Common myeloid progenitor, CD34-positive (primary cell): ENCODE measurements around the gene SGCA.

Experiments used
- CTCF ChIA-PET: fragments of 350-600 bp; sonication (Branson Sonifier 250); formaldehyde crosslinking; loops from one replicate; lab custom pipeline; 2021; ENCODE audit warnings: antibody characterized with exemption; lab: Charles Lee
- POLR2A ChIA-PET: fragments of 350-600 bp; sonication (Branson Sonifier 250); formaldehyde crosslinking; loops from one replicate; lab custom pipeline; 2021; ENCODE audit warnings: antibody characterized with exemption; lab: Charles Lee
- DNase-seq, 3 donors: peaks; one replicate each; pipeline versions ENCODE4 v3.0.0 to v3.0.0-alpha.2; 2013
- H3K27ac ChIP-seq, 2 experiments: 1 replicate in 1 of 2; 2 replicates in 1 of 2; pipeline ENCODE4 v1.7.0; 2013; ENCODE audit warnings: inconsistent platforms in 2 of 2, low read length in 2 of 2, mild to moderate bottlenecking in 2 of 2, low read depth in 1 of 2, moderate library complexity in 1 of 2; ENCODE audit not compliant: severe bottlenecking in 2 of 2, insufficient read depth in 1 of 2, poor library complexity in 1 of 2
- H3K27me3 ChIP-seq, 5 experiments: replicated peaks in 2 of 5; 1 replicate in 3 of 5; 2 replicates in 2 of 5; pipeline versions ENCODE4 v1.6.1 to v1.7.0; 2013; ENCODE audit warnings: low read length in 4 of 5, mild to moderate bottlenecking in 2 of 5, moderate library complexity in 2 of 5, inconsistent platforms in 1 of 5; ENCODE audit not compliant: insufficient read depth in 5 of 5, control insufficient read depth in 4 of 5
- H3K36me3 ChIP-seq, 4 experiments: 1 replicate in 2 of 4; 2 replicates in 2 of 4; pipeline versions ENCODE4 v1.6.1 to v1.7.0; 2013; ENCODE audit warnings: low read length in 3 of 4, control low read depth in 1 of 4, mild to moderate bottlenecking in 1 of 4; ENCODE audit not compliant: control insufficient read depth in 4 of 4, insufficient read depth in 4 of 4
- H3K4me1 ChIP-seq, 4 experiments: 1 replicate in 3 of 4; 2 replicates in 1 of 4; pipeline versions ENCODE4 v1.6.1 to v1.7.1; 2013; ENCODE audit warnings: low read length in 3 of 4, mild to moderate bottlenecking in 3 of 4, control low read depth in 1 of 4, inconsistent platforms in 1 of 4, moderate library complexity in 1 of 4; ENCODE audit not compliant: control insufficient read depth in 4 of 4, insufficient read depth in 4 of 4; ENCODE audit errors: control extremely low read depth in 1 of 4
- H3K4me3 ChIP-seq, 7 experiments: 1 replicate in 4 of 7; 2 replicates in 3 of 7; pipeline versions ENCODE4 v1.5.1 to v1.7.0; 2013; ENCODE audit warnings: mild to moderate bottlenecking in 7 of 7, low read length in 6 of 7, moderate library complexity in 6 of 7, inconsistent platforms in 2 of 7, low read depth in 2 of 7, control low read depth in 1 of 7; ENCODE audit not compliant: insufficient read depth in 4 of 7, control insufficient read depth in 1 of 7; ENCODE audit errors: extremely low read depth in 1 of 7
- H3K9me3 ChIP-seq, 5 experiments: 1 replicate in 4 of 5; 2 replicates in 1 of 5; pipeline versions ENCODE4 v1.6.1 to v1.7.1; 2013; ENCODE audit warnings: low read length in 4 of 5, mild to moderate bottlenecking in 2 of 5, inconsistent platforms in 1 of 5, low read depth in 1 of 5, moderate library complexity in 1 of 5; ENCODE audit not compliant: control insufficient read depth in 4 of 5, insufficient read depth in 2 of 5; ENCODE audit errors: control extremely low read depth in 1 of 5
- WGBS: methylation state at CpG from one replicate; pipeline ENCODE4 v1.1.5; 2013; ENCODE audit not compliant: insufficient coverage; 5-methylcytosine and 5-hydroxymethylcytosine counted together

SGCA gene

GRCh38 chr17:50213026-50214022, 47.5 kb downstream of the SGCA start:
- Histone ChIP-seq H3K4me3 (no peak overlapping the region), H3K36me3 (no peaks in the 10 kb centered on the region), H3K4me1 (peaks cover 0 to 12% (median 5%) of the 10 kb centered on the region in 4 experiments), H3K9me3 (no peaks in the 10 kb centered on the region), H3K27me3 (peaks cover 0 to 11% (median 0%) of the 10 kb centered on the region in 5 experiments), H3K27ac (no peak overlapping the region)
- CTCF ChIA-PET, result interaction anchor here (1.0 to 8.6 kb wide), 14 partner anchors 9 to 82 kb away, joined by 3 to 83 read pairs (median 6); partner anchors contain the start of genes COL1A1 and TMEM92
- POLR2A ChIA-PET, result no interaction called here
- peak; percentile 46 to 87 (median 87) for DNase-seq
- 83% methylated on average over 6 of the region's 9 CpGs for WGBS

GRCh38 chr17:50214976-50215760, 49.4 kb downstream of the SGCA start:
- peaks cover 0 to 9% (median 5%) of the 10 kb centered on the region in 4 experiments for H3K4me1 ChIP-seq
- H3K27me3 ChIP-seq, result peaks cover 0 to 8% (median 0%) of the 10 kb centered on the region in 5 experiments
- no peak overlapping the region for H3K27ac ChIP-seq
- H3K9me3 ChIP-seq, result no peaks in the 10 kb centered on the region
- peak overlapping the region in 1 of 7 experiments; percentile 1 for H3K4me3 ChIP-seq
- no peak for DNase-seq
- no peaks in the 10 kb centered on the region for H3K36me3 ChIP-seq
- WGBS, result 90% methylated on average over 7 of the region's 8 CpGs
- CTCF ChIA-PET, result interaction anchor here (1.1 to 8.6 kb wide), 6 partner anchors 10 to 87 kb away, joined by 3 to 83 read pairs (median 6); partner anchors contain the start of genes COL1A1 and TMEM92
- POLR2A ChIA-PET, result no interaction called here

GRCh38 chr17:50217591-50217990, 51.8 kb downstream of the SGCA start:
- POLR2A ChIA-PET, result interaction anchor here (0.6 to 1.4 kb wide), 3 partner anchors 13 to 454 kb away, joined by 3 read pairs; no protein-coding TSS in a partner anchor
- Histone ChIP-seq H3K4me3 (no peak overlapping the region), H3K36me3 (no peaks in the 10 kb centered on the region), H3K27ac (no peak overlapping the region), H3K4me1 (peaks cover 0 to 19% (median 7%) of the 10 kb centered on the region in 4 experiments), H3K27me3 (peaks cover 0 to 2% (median 0%) of the 10 kb centered on the region in 5 experiments), H3K9me3 (no peaks in the 10 kb centered on the region)
- DNase-seq, result no peak
- WGBS, result 92% methylated on average over 2 of the region's 3 CpGs
- CTCF ChIA-PET, result interaction anchor here (0.8 to 8.6 kb wide), 3 partner anchors 16 to 35 kb away, joined by 3 to 83 read pairs (median 4); partner anchors contain the start of gene COL1A1

- Histone ChIP-seq H3K9me3 (no peaks in the 10 kb centered on the region), H3K27me3 (peaks cover 0 to 2% (median 0%) of the 10 kb centered on the region in 5 experiments), H3K4me1 (peaks cover 0 to 17% (median 5%) of the 10 kb centered on the region in 4 experiments), H3K27ac (no peak overlapping the region), H3K36me3 (no peaks in the 10 kb centered on the region), H3K4me3 (no peak overlapping the region)
- DNase-seq, result no peak
- WGBS, result no CpG with 5 or more reads among the region's 3 CpGs
- ChIA-PET POLR2A (interaction anchor here (0.6 kb wide), 2 partner anchors 102 to 455 kb away, joined by 3 read pairs; no protein-coding TSS in a partner anchor), CTCF (interaction anchor here (1.3 to 8.6 kb wide), 2 partner anchors 17 to 24 kb away, joined by 3 to 83 read pairs; partner anchors contain the start of gene COL1A1)
Observed at GRCh38 chr17:50218071-50218759, 52.4 kb downstream of the SGCA start.

- Histone ChIP-seq H3K36me3 (no peaks in the 10 kb centered on the region), H3K9me3 (no peaks in the 10 kb centered on the region), H3K27me3 (peaks cover 0 to 2% (median 0%) of the 10 kb centered on the region in 5 experiments), H3K27ac (no peak overlapping the region), H3K4me1 (peaks cover 0 to 15% (median 4%) of the 10 kb centered on the region in 4 experiments), H3K4me3 (no peak overlapping the region)
- no peak for DNase-seq
- WGBS, result no CpG with 5 or more reads among the region's 1 CpG
- ChIA-PET CTCF (interaction anchor here (1.3 to 1.9 kb wide), 2 partner anchors 17 to 23 kb away, joined by 3 to 5 read pairs; partner anchors contain the start of gene COL1A1), POLR2A (no interaction called here)
Observed at GRCh38 chr17:50218771-50219315, 53.0 kb downstream of the SGCA start.

- H3K27me3 ChIP-seq, result peaks cover 0 to 2% (median 0%) of the 10 kb centered on the region in 5 experiments
- H3K4me1 ChIP-seq, result peaks cover 0 to 15% (median 4%) of the 10 kb centered on the region in 4 experiments
- POLR2A ChIA-PET, result no interaction called here
- CTCF ChIA-PET, result interaction anchor here (1.3 to 1.9 kb wide), 2 partner anchors 17 to 23 kb away, joined by 3 to 5 read pairs; partner anchors contain the start of gene COL1A1
- no peak overlapping the region for H3K27ac ChIP-seq
- WGBS, result 100% methylated on average over 3 of the region's 5 CpGs
- DNase-seq, result no peak
- H3K9me3 ChIP-seq, result no peaks in the 10 kb centered on the region
- no peak overlapping the region for H3K4me3 ChIP-seq
- no peaks in the 10 kb centered on the region for H3K36me3 ChIP-seq
Observed at GRCh38 chr17:50219342-50219741, 53.5 kb downstream of the SGCA start.
